Subcutaneous abdominal adipose tissue (tissue), 5 donors: ENCODE data around the gene NPPA.

ENCODE experiments used
- H3K27ac ChIP-seq: one replicate; pipeline ENCODE4 v1.7.0; 2013; ENCODE audit warnings: low read depth, mild to moderate bottlenecking, inconsistent platforms, low read length, moderate library complexity
- H3K27me3 ChIP-seq, 5 donors: one replicate each; pipeline ENCODE4 v1.7.0; 2013; ENCODE audit warnings: low read length in 5 of 5, inconsistent platforms in 1 of 5; ENCODE audit not compliant: control insufficient read depth in 5 of 5, insufficient read depth in 4 of 5
- H3K36me3 ChIP-seq, 5 donors: one replicate each; pipeline ENCODE4 v1.7.0; 2013; ENCODE audit warnings: low read length in 5 of 5; ENCODE audit not compliant: control insufficient read depth in 5 of 5, insufficient read depth in 5 of 5
- H3K4me1 ChIP-seq, 5 donors: one replicate each; pipeline ENCODE4 v1.7.0; 2013; ENCODE audit warnings: low read length in 5 of 5, mild to moderate bottlenecking in 3 of 5, moderate library complexity in 1 of 5; ENCODE audit not compliant: control insufficient read depth in 5 of 5, insufficient read depth in 5 of 5
- H3K4me3 ChIP-seq, 5 donors: one replicate each; pipeline ENCODE4 v1.7.0; 2013; ENCODE audit warnings: low read length in 5 of 5, low read depth in 1 of 5
- H3K9ac ChIP-seq, 5 donors: one replicate each; pipeline ENCODE4 v1.7.0; 2013; ENCODE audit warnings: low read length in 5 of 5, mild to moderate bottlenecking in 4 of 5, moderate library complexity in 3 of 5
- H3K9me3 ChIP-seq, 5 donors: one replicate each; pipeline ENCODE4 v1.7.0; 2013; ENCODE audit warnings: low read length in 5 of 5; ENCODE audit not compliant: control insufficient read depth in 5 of 5
- donor health status: healthy.
- donor health status: healthy.
- donor health status: healthy.
- donor health status: healthy.
- donor health status: healthy.

Gene NPPA

GRCh38 chr1:11874624-11875023, 27.0 kb upstream of the NPPA start:
- Histone ChIP-seq H3K27me3 (peaks cover 7 to 31% (median 16%) of the 10 kb centered on the region in 5 donors), H3K36me3 (no peaks in the 10 kb centered on the region)

GRCh38 chr1:11874258-11874562, 26.6 kb upstream of the NPPA start:
- no peaks in the 10 kb centered on the region for H3K9me3 ChIP-seq
- no peaks in the 10 kb centered on the region for H3K36me3 ChIP-seq
- no peak overlapping the region for H3K9ac ChIP-seq
- H3K27me3 ChIP-seq = peaks cover 6 to 30% (median 13%) of the 10 kb centered on the region in 5 donors
- H3K4me3 ChIP-seq = no peak overlapping the region
- no peak overlapping the region for H3K27ac ChIP-seq
- peaks cover 0 to 20% (median 0%) of the 10 kb centered on the region in 5 donors for H3K4me1 ChIP-seq

More at GRCh38 chr1:11874624-11875023, 27.0 kb upstream of the NPPA start:
- no peaks in the 10 kb centered on the region for H3K9me3 ChIP-seq
- H3K4me3 ChIP-seq = no peak overlapping the region
- H3K4me1 ChIP-seq = peaks cover 0 to 22% (median 3%) of the 10 kb centered on the region in 5 donors
- no peak overlapping the region for H3K27ac ChIP-seq
- no peak overlapping the region for H3K9ac ChIP-seq

- H3K36me3 ChIP-seq = no peaks in the 10 kb centered on the region
- no peak overlapping the region for H3K4me3 ChIP-seq
- no peak overlapping the region for H3K27ac ChIP-seq
- H3K9ac ChIP-seq = no peak overlapping the region
- peaks cover 0 to 20% (median 0%) of the 10 kb centered on the region in 5 donors for H3K4me1 ChIP-seq
- peaks cover 6 to 27% (median 9%) of the 10 kb centered on the region in 5 donors for H3K27me3 ChIP-seq
- H3K9me3 ChIP-seq = no peaks in the 10 kb centered on the region
These were observed 26.0 kb upstream of the NPPA start for GRCh38 chr1:11873395-11874257.

GRCh38 chr1:11872545-11872944, 25.0 kb upstream of the NPPA start:
- Histone ChIP-seq H3K4me1 (peaks cover 0 to 20% (median 0%) of the 10 kb centered on the region in 5 donors), H3K4me3 (no peak overlapping the region), H3K27me3 (peaks cover 2 to 22% (median 4%) of the 10 kb centered on the region in 5 donors), H3K9ac (no peak overlapping the region), H3K9me3 (no peaks in the 10 kb centered on the region), H3K36me3 (no peaks in the 10 kb centered on the region), H3K27ac (no peak overlapping the region)

GRCh38 chr1:11869650-11870207, 22.1 kb upstream of the NPPA start:
- Histone ChIP-seq H3K27me3 (peaks cover 0 to 21% (median 0%) of the 10 kb centered on the region in 5 donors), H3K9ac (no peak overlapping the region)

GRCh38 chr1:11869104-11869503, 21.5 kb upstream of the NPPA start:
- Histone ChIP-seq H3K4me1 (peaks cover 0 to 7% (median 0%) of the 10 kb centered on the region in 5 donors), H3K9me3 (no peaks in the 10 kb centered on the region), H3K27ac (no peak overlapping the region), H3K27me3 (peaks cover 0 to 17% (median 0%) of the 10 kb centered on the region in 5 donors), H3K36me3 (no peaks in the 10 kb centered on the region), H3K9ac (no peak overlapping the region), H3K4me3 (no peak overlapping the region)

More at GRCh38 chr1:11869650-11870207, 22.1 kb upstream of the NPPA start:
- Histone ChIP-seq H3K4me3 (no peak overlapping the region), H3K27ac (no peak overlapping the region), H3K9me3 (no peaks in the 10 kb centered on the region), H3K4me1 (peaks cover 0 to 13% (median 0%) of the 10 kb centered on the region in 5 donors), H3K36me3 (no peaks in the 10 kb centered on the region)

GRCh38 chr1:11868331-11868980, 20.9 kb upstream of the NPPA start:
- Histone ChIP-seq H3K27me3 (peaks cover 0 to 16% (median 0%) of the 10 kb centered on the region in 5 donors), H3K27ac (no peak overlapping the region), H3K4me1 (peaks cover 0 to under 1% (median 0%) of the 10 kb centered on the region in 5 donors), H3K9ac (no peak overlapping the region), H3K4me3 (no peak overlapping the region), H3K9me3 (no peaks in the 10 kb centered on the region), H3K36me3 (no peaks in the 10 kb centered on the region)

GRCh38 chr1:11862890-11863289, 15.3 kb upstream of the NPPA start:
- Histone ChIP-seq H3K27ac (no peak overlapping the region), H3K27me3 (peaks cover 24 to 35% (median 28%) of the 10 kb centered on the region in 5 donors), H3K36me3 (no peaks in the 10 kb centered on the region), H3K9me3 (peaks cover 0 to 2% (median 0%) of the 10 kb centered on the region in 5 donors), H3K9ac (no peak overlapping the region), H3K4me1 (peaks cover 0 to 3% (median 0%) of the 10 kb centered on the region in 5 donors), H3K4me3 (no peak overlapping the region)

GRCh38 chr1:11860587-11860986, 13.0 kb upstream of the NPPA start:
- peaks cover 0 to 2% (median 0%) of the 10 kb centered on the region in 5 donors for H3K9me3 ChIP-seq
- peaks cover 31 to 42% (median 34%) of the 10 kb centered on the region in 5 donors for H3K27me3 ChIP-seq

GRCh38 chr1:11860083-11860482, 12.5 kb upstream of the NPPA start:
- Histone ChIP-seq H3K27me3 (peaks cover 31 to 42% (median 34%) of the 10 kb centered on the region in 5 donors), H3K4me1 (peaks cover 0 to 3% (median 0%) of the 10 kb centered on the region in 5 donors), H3K4me3 (no peak overlapping the region), H3K9ac (no peak overlapping the region), H3K27ac (no peak overlapping the region), H3K9me3 (peaks cover 0 to 2% (median 0%) of the 10 kb centered on the region in 5 donors), H3K36me3 (no peaks in the 10 kb centered on the region)

More at GRCh38 chr1:11860587-11860986, 13.0 kb upstream of the NPPA start:
- peaks cover 0 to 3% (median 0%) of the 10 kb centered on the region in 5 donors for H3K4me1 ChIP-seq
- H3K27ac ChIP-seq = no peak overlapping the region
- no peak overlapping the region for H3K9ac ChIP-seq
- H3K36me3 ChIP-seq = no peaks in the 10 kb centered on the region
- no peak overlapping the region for H3K4me3 ChIP-seq
